IPS DF 4.7 (cell line): ENCODE measurements around the gene KCNMA1.

Experiments used
- DNase-seq: peaks from one replicate; pipeline ENCODE4 v3.0.0-alpha.2; 2013; ENCODE audit warnings: low spot score; ENCODE audit errors: extremely low read depth

The KCNMA1 gene

GRCh38 chr10:77030974-77031373, 606.6 kb downstream of the KCNMA1 start:
- DNase-seq: no peak

- DNase-seq: no peak
Observed at GRCh38 chr10:77029777-77030717, 607.6 kb downstream of the KCNMA1 start.

- no peak for DNase-seq
Observed at GRCh38 chr10:77028042-77028441, 609.6 kb downstream of the KCNMA1 start.

GRCh38 chr10:77027576-77027975, 610.0 kb downstream of the KCNMA1 start:
- DNase-seq: no peak

- no peak for DNase-seq
Observed at GRCh38 chr10:77027141-77027540, 610.5 kb downstream of the KCNMA1 start.

GRCh38 chr10:77026148-77026547, 611.5 kb downstream of the KCNMA1 start:
- DNase-seq: no peak

GRCh38 chr10:77024461-77024860, 613.1 kb downstream of the KCNMA1 start:
- no peak for DNase-seq

GRCh38 chr10:77023396-77023795, 614.2 kb downstream of the KCNMA1 start:
- DNase-seq: no peak

GRCh38 chr10:77022671-77023070, 614.9 kb downstream of the KCNMA1 start:
- no peak for DNase-seq

GRCh38 chr10:77021966-77022490, 615.6 kb downstream of the KCNMA1 start:
- no peak for DNase-seq

- no peak for DNase-seq
Observed at GRCh38 chr10:77020426-77021040, 617.1 kb downstream of the KCNMA1 start.

- DNase-seq: no peak
Observed at GRCh38 chr10:77016855-77017254, 620.8 kb downstream of the KCNMA1 start.

- no peak for DNase-seq
Observed at GRCh38 chr10:77016278-77016815, 621.3 kb downstream of the KCNMA1 start.

- no peak for DNase-seq
Observed at GRCh38 chr10:77015360-77015759, 622.2 kb downstream of the KCNMA1 start.

- no peak for DNase-seq
Observed at GRCh38 chr10:77012812-77013500, 624.7 kb downstream of the KCNMA1 start.

- no peak for DNase-seq
Observed at GRCh38 chr10:77011874-77012811, 625.5 kb downstream of the KCNMA1 start.

GRCh38 chr10:77010430-77010829, 627.2 kb downstream of the KCNMA1 start:
- DNase-seq: no peak

GRCh38 chr10:77007834-77008233, 629.8 kb downstream of the KCNMA1 start:
- DNase-seq: no peak

GRCh38 chr10:77006836-77007511, 630.6 kb downstream of the KCNMA1 start:
- DNase-seq: no peak

GRCh38 chr10:77005871-77006270, 631.7 kb downstream of the KCNMA1 start:
- no peak for DNase-seq
